WTC11 (cell line): ENCODE measurements around the gene HIP1R. TPM values are rescaled to one million over a fixed set of nuclear protein-coding genes. Genes with fewer than 3 reads are reported as not detected.

Source experiments
- ATAC-seq: fragments of 200-7000 bp; cut with Tn5 transposase; 2 replicates; pipeline ENCODE4 v1.10.0; 2021; ENCODE audit warnings: mild to moderate bottlenecking, moderate library complexity
- CTCF ChIA-PET: fragments of 300-600 bp; sonication (Branson Sonifier 250); formaldehyde crosslinking; loops from one replicate; lab custom pipeline; 2021; ENCODE audit warnings: antibody characterized with exemption; lab: Charles Lee
- POLR2A ChIA-PET: fragments of 350-600 bp; sonication (Branson Sonifier 250); formaldehyde crosslinking; loops from one replicate; lab custom pipeline; 2021; ENCODE audit warnings: antibody characterized with exemption; lab: Charles Lee
- DNase-seq: peaks from one replicate; pipeline ENCODE4 v3.0.0; 2021; ENCODE audit warnings: low spot score
- H3K27ac Mint-ChIP-seq: 2 replicates; pipeline ENCODE4 v1.8.0; 2021; ENCODE audit warnings: mixed read lengths
- H3K27me3 Mint-ChIP-seq: 2 replicates; pipeline ENCODE4 v1.8.0; 2021; ENCODE audit warnings: low read depth, mild to moderate bottlenecking, moderate library complexity, mixed read lengths
- H3K36me3 Mint-ChIP-seq: 2 replicates; pipeline ENCODE4 v1.8.0; 2021; ENCODE audit warnings: mixed read lengths
- H3K4me1 Mint-ChIP-seq: 2 replicates; pipeline ENCODE4 v1.8.0; 2022; ENCODE audit warnings: mixed read lengths
- H3K4me3 Mint-ChIP-seq: 2 replicates; pipeline ENCODE4 v1.8.0; 2021; ENCODE audit warnings: mild to moderate bottlenecking, moderate library complexity, mixed read lengths
- H3K9me3 Mint-ChIP-seq: 2 replicates; pipeline ENCODE4 v1.8.0; 2021; ENCODE audit warnings: mixed read lengths
- ATF1 ChIP-seq: sonication (generic); formaldehyde crosslinking; IDR thresholded peaks from 2 replicates; pipeline ENCODE4 v1.8.1; 2023; ENCODE audit warnings: mild to moderate bottlenecking, moderate library complexity, missing genetic modification reagents
- CREB1 ChIP-seq: sonication (generic); formaldehyde crosslinking; IDR thresholded peaks from 2 replicates; pipeline ENCODE4 v1.8.0; 2023; ENCODE audit warnings: mild to moderate bottlenecking, missing genetic modification reagents
- CREM ChIP-seq: sonication (generic); formaldehyde crosslinking; IDR thresholded peaks from 2 replicates; pipeline ENCODE4 v1.8.1; 2022; ENCODE audit warnings: mild to moderate bottlenecking, missing genetic modification reagents, moderate library complexity
- ESRRA ChIP-seq: sonication (generic); formaldehyde crosslinking; IDR thresholded peaks from 2 replicates; pipeline ENCODE4 v1.8.1; 2022; ENCODE audit warnings: mild to moderate bottlenecking, missing genetic modification reagents, borderline replicate concordance
- FOXJ3 ChIP-seq: sonication (generic); formaldehyde crosslinking; IDR thresholded peaks from 2 replicates; pipeline ENCODE4 v1.9.0; 2021; ENCODE audit warnings: missing genetic modification reagents, mild to moderate bottlenecking, borderline replicate concordance
- GABPB1 ChIP-seq: sonication (generic); formaldehyde crosslinking; IDR thresholded peaks from 2 replicates; pipeline ENCODE4 v1.8.1; 2023; ENCODE audit warnings: mild to moderate bottlenecking, missing genetic modification reagents
- IRF2 ChIP-seq: sonication (generic); formaldehyde crosslinking; IDR thresholded peaks from 2 replicates; pipeline ENCODE4 v1.8.0; 2022; ENCODE audit warnings: low read depth, missing genetic modification reagents, borderline replicate concordance
- JUN ChIP-seq: sonication (generic); formaldehyde crosslinking; IDR thresholded peaks from 2 replicates; pipeline ENCODE4 v1.8.0; 2023; ENCODE audit warnings: mild to moderate bottlenecking, missing genetic modification reagents
- MXD4 ChIP-seq: fragments of 250-450 bp; sonication (Bioruptor Pico); IDR thresholded peaks from 2 replicates; pipeline ENCODE4 v1.8.0; 2021; ENCODE audit warnings: mild to moderate bottlenecking, moderate library complexity, borderline replicate concordance
- NR1H2 ChIP-seq: sonication (generic); formaldehyde crosslinking; IDR thresholded peaks from 2 replicates; pipeline ENCODE4 v1.9.0; 2021; ENCODE audit warnings: mild to moderate bottlenecking, moderate library complexity, missing genetic modification reagents
- NR2C2 ChIP-seq: sonication (generic); formaldehyde crosslinking; IDR thresholded peaks from 2 replicates; pipeline ENCODE4 v1.8.0; 2022; ENCODE audit warnings: mild to moderate bottlenecking, missing genetic modification reagents
- OVOL2 ChIP-seq: fragments of 250-450 bp; sonication (Bioruptor Pico); IDR thresholded peaks from 2 replicates; pipeline ENCODE4 v1.9.0; 2021; ENCODE audit warnings: mild to moderate bottlenecking, borderline replicate concordance
- PRRX2 ChIP-seq: fragments of 250-450 bp; sonication (Bioruptor Pico); IDR thresholded peaks from 2 replicates; pipeline ENCODE4 v1.8.0; 2021; ENCODE audit warnings: mild to moderate bottlenecking
- RELA ChIP-seq: sonication (generic); formaldehyde crosslinking; IDR thresholded peaks from 2 replicates; pipeline ENCODE4 v1.8.1; 2022; ENCODE audit warnings: missing genetic modification reagents, mild to moderate bottlenecking, borderline replicate concordance
- RORB ChIP-seq: fragments of 250-450 bp; sonication (Bioruptor Pico); IDR thresholded peaks from 2 replicates; pipeline ENCODE4 v1.9.0; 2021; ENCODE audit warnings: mild to moderate bottlenecking
- SMAD4 ChIP-seq: sonication (generic); formaldehyde crosslinking; IDR thresholded peaks from 2 replicates; pipeline ENCODE4 v1.8.0; 2022; ENCODE audit warnings: mild to moderate bottlenecking, missing genetic modification reagents
- SOX15 ChIP-seq: fragments of 250-450 bp; sonication (Bioruptor Pico); IDR thresholded peaks from 2 replicates; pipeline ENCODE4 v1.9.0; 2021; ENCODE audit warnings: mild to moderate bottlenecking
- TEAD1 ChIP-seq: sonication (generic); formaldehyde crosslinking; IDR thresholded peaks from 2 replicates; pipeline ENCODE4 v1.8.0; 2022; ENCODE audit warnings: mild to moderate bottlenecking, missing genetic modification reagents
- TEAD4 ChIP-seq: sonication (generic); formaldehyde crosslinking; IDR thresholded peaks from 2 replicates; pipeline ENCODE4 v1.8.0; 2022; ENCODE audit warnings: mild to moderate bottlenecking, missing genetic modification reagents
- ZNF121 ChIP-seq: sonication (generic); formaldehyde crosslinking; IDR thresholded peaks from 2 replicates; pipeline ENCODE4 v1.8.0; 2023; ENCODE audit warnings: missing genetic modification reagents
- ZNF219 ChIP-seq: sonication (generic); formaldehyde crosslinking; IDR thresholded peaks from 2 replicates; pipeline ENCODE4 v1.8.0; 2023; ENCODE audit warnings: missing genetic modification reagents, mild to moderate bottlenecking, borderline replicate concordance
- ZNF232 ChIP-seq: sonication (generic); formaldehyde crosslinking; IDR thresholded peaks from 2 replicates; pipeline ENCODE4 v1.8.0; 2022; ENCODE audit warnings: mild to moderate bottlenecking, missing genetic modification reagents
- ZNF416 ChIP-seq: fragments of 250-450 bp; sonication (Bioruptor Pico); IDR thresholded peaks from 2 replicates; pipeline ENCODE4 v1.9.0; 2021; ENCODE audit warnings: mild to moderate bottlenecking, inconsistent platforms
- total RNA-seq: library from RNA; stranded (reverse); gene quantifications from 3 replicates; pipeline ENCODE4 v1.2.3, GENCODE V29; 2021
- TF ChIP-seq, protein P1 (sequence below): sonication (generic); formaldehyde crosslinking; conservative IDR thresholded peaks from 2 replicates; pipeline ENCODE4 v1.8.1; 2023; ENCODE audit warnings: mild to moderate bottlenecking, low read depth, missing genetic modification reagents, moderate library complexity
- TF ChIP-seq, protein P2 (sequence below): sonication (generic); formaldehyde crosslinking; IDR thresholded peaks from 2 replicates; pipeline ENCODE4 v1.8.0; 2022; ENCODE audit warnings: mild to moderate bottlenecking, missing genetic modification reagents
- TF ChIP-seq, protein P3 (sequence below): sonication (generic); formaldehyde crosslinking; IDR thresholded peaks from 2 replicates; pipeline ENCODE4 v1.8.0; 2022; ENCODE audit warnings: missing genetic modification reagents
- TF ChIP-seq, protein P4 (sequence below): sonication (generic); formaldehyde crosslinking; IDR thresholded peaks from 2 replicates; pipeline ENCODE4 v1.8.1; 2023; ENCODE audit warnings: mild to moderate bottlenecking, missing genetic modification reagents

HIP1R gene
- total RNA-seq, 1 experiment from 2014 or later, result 45.2 TPM

DNA sequence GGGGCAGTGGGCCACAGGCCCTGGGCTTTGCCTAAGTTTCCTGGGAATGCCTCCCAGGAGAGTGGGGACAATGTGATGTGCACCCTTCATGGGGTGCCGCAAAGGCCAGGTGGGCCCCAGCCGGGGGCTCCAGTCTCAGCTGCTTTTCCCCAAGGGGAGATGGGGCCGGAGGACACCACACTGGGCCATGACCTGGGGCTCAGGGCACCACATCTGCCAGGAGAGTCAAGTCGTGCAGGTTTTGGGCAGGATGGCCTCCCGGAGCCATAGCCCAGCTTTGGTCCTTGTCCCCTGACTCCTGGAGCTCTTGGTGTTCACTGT, 12.2 kb downstream of the HIP1R start:
- no peaks in the 10 kb centered on the region for H3K9me3 Mint-ChIP-seq
- no peak overlapping the region for H3K4me3 Mint-ChIP-seq
- ATAC-seq, result no peak
- H3K27ac Mint-ChIP-seq, result no peak overlapping the region
- no peak for TF ChIP-seq OVOL2 (CRISPR knock-in tag)
- TF ChIP-seq IRF2 (CRISPR knock-in tag), result no peak
- TF ChIP-seq PRRX2 (CRISPR knock-in tag), result no peak
- TF ChIP-seq TEAD4, result no peak
- no peak for TF ChIP-seq ZNF232 (CRISPR knock-in tag)
- TF ChIP-seq TEAD1, result no peak
- TF ChIP-seq, protein P1, sequence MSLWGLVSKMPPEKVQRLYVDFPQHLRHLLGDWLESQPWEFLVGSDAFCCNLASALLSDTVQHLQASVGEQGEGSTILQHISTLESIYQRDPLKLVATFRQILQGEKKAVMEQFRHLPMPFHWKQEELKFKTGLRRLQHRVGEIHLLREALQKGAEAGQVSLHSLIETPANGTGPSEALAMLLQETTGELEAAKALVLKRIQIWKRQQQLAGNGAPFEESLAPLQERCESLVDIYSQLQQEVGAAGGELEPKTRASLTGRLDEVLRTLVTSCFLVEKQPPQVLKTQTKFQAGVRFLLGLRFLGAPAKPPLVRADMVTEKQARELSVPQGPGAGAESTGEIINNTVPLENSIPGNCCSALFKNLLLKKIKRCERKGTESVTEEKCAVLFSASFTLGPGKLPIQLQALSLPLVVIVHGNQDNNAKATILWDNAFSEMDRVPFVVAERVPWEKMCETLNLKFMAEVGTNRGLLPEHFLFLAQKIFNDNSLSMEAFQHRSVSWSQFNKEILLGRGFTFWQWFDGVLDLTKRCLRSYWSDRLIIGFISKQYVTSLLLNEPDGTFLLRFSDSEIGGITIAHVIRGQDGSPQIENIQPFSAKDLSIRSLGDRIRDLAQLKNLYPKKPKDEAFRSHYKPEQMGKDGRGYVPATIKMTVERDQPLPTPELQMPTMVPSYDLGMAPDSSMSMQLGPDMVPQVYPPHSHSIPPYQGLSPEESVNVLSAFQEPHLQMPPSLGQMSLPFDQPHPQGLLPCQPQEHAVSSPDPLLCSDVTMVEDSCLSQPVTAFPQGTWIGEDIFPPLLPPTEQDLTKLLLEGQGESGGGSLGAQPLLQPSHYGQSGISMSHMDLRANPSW (CRISPR knock-in tag), result no peak
- no peak for TF ChIP-seq ESRRA (CRISPR knock-in tag)
- TF ChIP-seq GABPB1, result no peak
- no peak for TF ChIP-seq ZNF121 (CRISPR knock-in tag)
- no peak for TF ChIP-seq SMAD4 (CRISPR knock-in tag)
- TF ChIP-seq CREM (CRISPR knock-in tag), result no peak
- TF ChIP-seq, protein P2, sequence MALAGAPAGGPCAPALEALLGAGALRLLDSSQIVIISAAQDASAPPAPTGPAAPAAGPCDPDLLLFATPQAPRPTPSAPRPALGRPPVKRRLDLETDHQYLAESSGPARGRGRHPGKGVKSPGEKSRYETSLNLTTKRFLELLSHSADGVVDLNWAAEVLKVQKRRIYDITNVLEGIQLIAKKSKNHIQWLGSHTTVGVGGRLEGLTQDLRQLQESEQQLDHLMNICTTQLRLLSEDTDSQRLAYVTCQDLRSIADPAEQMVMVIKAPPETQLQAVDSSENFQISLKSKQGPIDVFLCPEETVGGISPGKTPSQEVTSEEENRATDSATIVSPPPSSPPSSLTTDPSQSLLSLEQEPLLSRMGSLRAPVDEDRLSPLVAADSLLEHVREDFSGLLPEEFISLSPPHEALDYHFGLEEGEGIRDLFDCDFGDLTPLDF (CRISPR knock-in tag), result no peak
- TF ChIP-seq NR2C2 (CRISPR knock-in tag), result no peak
- TF ChIP-seq, protein P3, sequence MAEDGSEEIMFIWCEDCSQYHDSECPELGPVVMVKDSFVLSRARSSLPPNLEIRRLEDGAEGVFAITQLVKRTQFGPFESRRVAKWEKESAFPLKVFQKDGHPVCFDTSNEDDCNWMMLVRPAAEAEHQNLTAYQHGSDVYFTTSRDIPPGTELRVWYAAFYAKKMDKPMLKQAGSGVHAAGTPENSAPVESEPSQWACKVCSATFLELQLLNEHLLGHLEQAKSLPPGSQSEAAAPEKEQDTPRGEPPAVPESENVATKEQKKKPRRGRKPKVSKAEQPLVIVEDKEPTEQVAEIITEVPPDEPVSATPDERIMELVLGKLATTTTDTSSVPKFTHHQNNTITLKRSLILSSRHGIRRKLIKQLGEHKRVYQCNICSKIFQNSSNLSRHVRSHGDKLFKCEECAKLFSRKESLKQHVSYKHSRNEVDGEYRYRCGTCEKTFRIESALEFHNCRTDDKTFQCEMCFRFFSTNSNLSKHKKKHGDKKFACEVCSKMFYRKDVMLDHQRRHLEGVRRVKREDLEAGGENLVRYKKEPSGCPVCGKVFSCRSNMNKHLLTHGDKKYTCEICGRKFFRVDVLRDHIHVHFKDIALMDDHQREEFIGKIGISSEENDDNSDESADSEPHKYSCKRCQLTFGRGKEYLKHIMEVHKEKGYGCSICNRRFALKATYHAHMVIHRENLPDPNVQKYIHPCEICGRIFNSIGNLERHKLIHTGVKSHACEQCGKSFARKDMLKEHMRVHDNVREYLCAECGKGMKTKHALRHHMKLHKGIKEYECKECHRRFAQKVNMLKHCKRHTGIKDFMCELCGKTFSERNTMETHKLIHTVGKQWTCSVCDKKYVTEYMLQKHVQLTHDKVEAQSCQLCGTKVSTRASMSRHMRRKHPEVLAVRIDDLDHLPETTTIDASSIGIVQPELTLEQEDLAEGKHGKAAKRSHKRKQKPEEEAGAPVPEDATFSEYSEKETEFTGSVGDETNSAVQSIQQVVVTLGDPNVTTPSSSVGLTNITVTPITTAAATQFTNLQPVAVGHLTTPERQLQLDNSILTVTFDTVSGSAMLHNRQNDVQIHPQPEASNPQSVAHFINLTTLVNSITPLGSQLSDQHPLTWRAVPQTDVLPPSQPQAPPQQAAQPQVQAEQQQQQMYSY (CRISPR knock-in tag), result no peak
- no peak for TF ChIP-seq MXD4
- no peak for TF ChIP-seq NR1H2
- no peak for TF ChIP-seq ZNF219 (CRISPR knock-in tag)
- H3K27me3 Mint-ChIP-seq, result no peaks in the 10 kb centered on the region
- DNase-seq, result no peak
- ChIA-PET POLR2A (no interaction called here), CTCF (interaction anchor here (2.6 kb wide), 1 partner anchor 13 kb away, joined by 7 read pairs; no protein-coding TSS in a partner anchor)
- H3K36me3 Mint-ChIP-seq, result no peaks in the 10 kb centered on the region
- peaks cover 9% of the 10 kb centered on the region for H3K4me1 Mint-ChIP-seq

DNA sequence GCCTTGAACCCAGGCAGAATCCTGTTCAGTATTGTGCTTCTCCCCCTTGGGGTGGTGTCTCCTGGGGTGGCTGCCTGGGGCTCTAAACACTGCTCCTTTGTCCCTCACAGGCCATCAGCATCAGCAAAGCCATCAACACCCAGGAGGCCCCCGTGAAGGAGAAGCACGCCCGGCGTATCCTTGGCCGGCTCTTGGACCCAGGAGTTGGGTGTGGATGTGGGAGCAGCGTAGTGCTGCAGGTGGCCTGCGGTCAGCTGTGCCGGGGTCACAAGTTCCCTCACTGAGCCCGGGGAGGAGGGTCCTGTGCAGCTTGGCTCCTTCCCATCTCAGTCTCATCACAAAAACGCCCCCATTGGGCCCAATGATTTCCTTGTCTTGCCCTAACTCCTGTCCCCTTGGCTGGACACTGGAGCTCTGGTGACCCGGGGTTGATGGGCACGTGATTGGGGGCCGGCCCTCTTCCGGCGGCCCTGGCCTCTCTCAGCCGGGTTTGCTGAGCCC, 12.7 kb downstream of the HIP1R start:
- ChIA-PET CTCF (interaction anchor here (2.6 kb wide), 1 partner anchor 13 kb away, joined by 7 read pairs; no protein-coding TSS in a partner anchor), POLR2A (no interaction called here)
- Mint-ChIP-seq H3K27me3 (no peaks in the 10 kb centered on the region), H3K27ac (no peak overlapping the region), H3K36me3 (no peaks in the 10 kb centered on the region), H3K4me3 (no peak overlapping the region), H3K9me3 (no peaks in the 10 kb centered on the region), H3K4me1 (peaks cover 8% of the 10 kb centered on the region; the same call in 1 of the 2 replicates)
- ATAC-seq (no peak), DNase-seq (no peak)
- no peak for TF ChIP-seq ZNF416
- no peak for TF ChIP-seq SOX15 (CRISPR knock-in tag)
- TF ChIP-seq RORB (CRISPR knock-in tag), result no peak
- TF ChIP-seq OVOL2 (CRISPR knock-in tag), result no peak
- no peak for TF ChIP-seq ATF1 (CRISPR knock-in tag)
- no peak for TF ChIP-seq FOXJ3
- TF ChIP-seq, protein P1 (CRISPR knock-in tag), result no peak
- TF ChIP-seq RELA (CRISPR knock-in tag), result no peak
- no peak for TF ChIP-seq CREB1 (CRISPR knock-in tag)
- TF ChIP-seq, protein P4, sequence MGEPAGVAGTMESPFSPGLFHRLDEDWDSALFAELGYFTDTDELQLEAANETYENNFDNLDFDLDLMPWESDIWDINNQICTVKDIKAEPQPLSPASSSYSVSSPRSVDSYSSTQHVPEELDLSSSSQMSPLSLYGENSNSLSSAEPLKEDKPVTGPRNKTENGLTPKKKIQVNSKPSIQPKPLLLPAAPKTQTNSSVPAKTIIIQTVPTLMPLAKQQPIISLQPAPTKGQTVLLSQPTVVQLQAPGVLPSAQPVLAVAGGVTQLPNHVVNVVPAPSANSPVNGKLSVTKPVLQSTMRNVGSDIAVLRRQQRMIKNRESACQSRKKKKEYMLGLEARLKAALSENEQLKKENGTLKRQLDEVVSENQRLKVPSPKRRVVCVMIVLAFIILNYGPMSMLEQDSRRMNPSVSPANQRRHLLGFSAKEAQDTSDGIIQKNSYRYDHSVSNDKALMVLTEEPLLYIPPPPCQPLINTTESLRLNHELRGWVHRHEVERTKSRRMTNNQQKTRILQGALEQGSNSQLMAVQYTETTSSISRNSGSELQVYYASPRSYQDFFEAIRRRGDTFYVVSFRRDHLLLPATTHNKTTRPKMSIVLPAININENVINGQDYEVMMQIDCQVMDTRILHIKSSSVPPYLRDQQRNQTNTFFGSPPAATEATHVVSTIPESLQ (CRISPR knock-in tag), result no peak
- TF ChIP-seq JUN (CRISPR knock-in tag), result no peak
